ENCODE results near the gene ITIH4.

DNA sequence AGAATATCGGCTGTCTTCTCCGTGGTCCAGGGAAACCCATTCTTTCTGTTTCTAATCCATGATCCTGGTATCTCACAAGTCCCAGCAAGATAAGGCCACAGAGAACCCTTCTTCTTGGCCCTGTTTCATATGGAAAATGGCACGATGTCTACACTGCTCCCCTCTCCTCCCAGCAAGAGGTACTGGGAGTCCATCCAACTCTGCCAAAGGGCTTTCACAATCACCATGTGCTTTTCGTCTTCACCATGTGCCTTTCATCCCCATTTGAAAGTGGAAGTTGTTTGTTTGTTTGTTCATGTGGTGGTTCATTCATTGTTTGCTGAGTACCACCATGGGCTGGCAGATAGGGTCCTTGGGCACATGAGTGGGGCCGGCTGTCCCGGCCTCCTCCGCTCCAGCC, 30.4 kb downstream of the ITIH4 start:
- TF ChIP-seq POLR2A (IDR thresholded peaks at IDR 0.05) = no peak
- TF ChIP-seq, protein P1, sequence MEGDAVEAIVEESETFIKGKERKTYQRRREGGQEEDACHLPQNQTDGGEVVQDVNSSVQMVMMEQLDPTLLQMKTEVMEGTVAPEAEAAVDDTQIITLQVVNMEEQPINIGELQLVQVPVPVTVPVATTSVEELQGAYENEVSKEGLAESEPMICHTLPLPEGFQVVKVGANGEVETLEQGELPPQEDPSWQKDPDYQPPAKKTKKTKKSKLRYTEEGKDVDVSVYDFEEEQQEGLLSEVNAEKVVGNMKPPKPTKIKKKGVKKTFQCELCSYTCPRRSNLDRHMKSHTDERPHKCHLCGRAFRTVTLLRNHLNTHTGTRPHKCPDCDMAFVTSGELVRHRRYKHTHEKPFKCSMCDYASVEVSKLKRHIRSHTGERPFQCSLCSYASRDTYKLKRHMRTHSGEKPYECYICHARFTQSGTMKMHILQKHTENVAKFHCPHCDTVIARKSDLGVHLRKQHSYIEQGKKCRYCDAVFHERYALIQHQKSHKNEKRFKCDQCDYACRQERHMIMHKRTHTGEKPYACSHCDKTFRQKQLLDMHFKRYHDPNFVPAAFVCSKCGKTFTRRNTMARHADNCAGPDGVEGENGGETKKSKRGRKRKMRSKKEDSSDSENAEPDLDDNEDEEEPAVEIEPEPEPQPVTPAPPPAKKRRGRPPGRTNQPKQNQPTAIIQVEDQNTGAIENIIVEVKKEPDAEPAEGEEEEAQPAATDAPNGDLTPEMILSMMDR (IDR thresholded peaks at IDR 0.05) = no peak

Measured in breast epithelium (tissue), 3 donors.